Stimulated activated CD8-positive, alpha-beta memory T cell treated with anti-CD3 and anti-CD28 coated beads, Interleukin-15, amount 100 ng/mL, for 1 hour (primary cell): ENCODE data around the gene IL23R.
"Not testable (repeated sequence)": the region's sequence is repeated elsewhere in the genome, so short reads cannot be mapped to it uniquely, and the experiment has no call there.

Experiments used
- DNase-seq: peaks from one replicate; pipeline ENCODE4 v3.0.0-alpha.2; 2020; ENCODE audit warnings: low read depth

Gene IL23R

GRCh38 chr1:67194209-67194863 lies 28.1 kb downstream of the IL23R start:
- no peak for DNase-seq

- DNase-seq = no peak
These were observed 34.5 kb downstream of the IL23R start for GRCh38 chr1:67200755-67201154.

- no peak for DNase-seq
These were observed 35.6 kb downstream of the IL23R start for GRCh38 chr1:67201891-67202290.

GRCh38 chr1:67204298-67204980 lies 38.2 kb downstream of the IL23R start:
- DNase-seq = no peak

- not testable (repeated sequence) for DNase-seq
These were observed 41.1 kb downstream of the IL23R start for GRCh38 chr1:67207398-67207797.

GRCh38 chr1:67208217-67208616 lies 42.0 kb downstream of the IL23R start:
- no peak for DNase-seq

- no peak for DNase-seq
These were observed 43.3 kb downstream of the IL23R start for GRCh38 chr1:67209521-67209920.

GRCh38 chr1:67211589-67212563 lies 45.6 kb downstream of the IL23R start:
- peak; percentile 22 for DNase-seq

- no peak for DNase-seq
These were observed 46.9 kb downstream of the IL23R start for GRCh38 chr1:67213164-67213563.

- no peak for DNase-seq
These were observed 47.7 kb downstream of the IL23R start for GRCh38 chr1:67213948-67214347.

- DNase-seq = peak; percentile 12
These were observed 48.3 kb downstream of the IL23R start for GRCh38 chr1:67214420-67215174.

GRCh38 chr1:67216401-67216800 lies 50.1 kb downstream of the IL23R start:
- no peak for DNase-seq

GRCh38 chr1:67217417-67217816 lies 51.2 kb downstream of the IL23R start:
- no peak for DNase-seq

- no peak for DNase-seq
These were observed 51.7 kb downstream of the IL23R start for GRCh38 chr1:67217938-67218337.

- DNase-seq = no peak
These were observed 58.6 kb downstream of the IL23R start for GRCh38 chr1:67224856-67225255.

- no peak for DNase-seq
These were observed 60.4 kb downstream of the IL23R start for GRCh38 chr1:67226688-67227087.

- DNase-seq = no peak
These were observed 60.9 kb downstream of the IL23R start for GRCh38 chr1:67227196-67227595.

- DNase-seq = no peak
These were observed 62.5 kb downstream of the IL23R start for GRCh38 chr1:67228791-67229190.

GRCh38 chr1:67230539-67230938 lies 64.3 kb downstream of the IL23R start:
- DNase-seq = no peak

- DNase-seq = no peak
These were observed 70.0 kb downstream of the IL23R start for GRCh38 chr1:67236277-67236676.

GRCh38 chr1:67239738-67240137 lies 73.5 kb downstream of the IL23R start:
- no peak for DNase-seq

- no peak for DNase-seq
These were observed 75.0 kb downstream of the IL23R start for GRCh38 chr1:67241200-67241746.
